Ovary (tissue), 10 donors: ENCODE results near the gene SH3GL1. TPM values are rescaled to one million over a fixed set of nuclear protein-coding genes. Genes with fewer than 3 reads are reported as not detected.

Experiments used
- DNase-seq, 5 donors: peaks; one replicate each; pipeline ENCODE4 v3.0.0-alpha.2; 2019 to 2020
- H3K27ac ChIP-seq, 2 donors: fragments of 200-600 bp; one replicate each; pipeline versions ENCODE4 v1.5.1 to v1.8.0; 2019 to 2022
- H3K27me3 ChIP-seq: fragments of 200-600 bp; one replicate; pipeline ENCODE4 v1.8.0; 2022
- H3K36me3 ChIP-seq: fragments of 200-600 bp; sonication (generic); one replicate; pipeline ENCODE4 v1.5.1; 2019
- H3K4me1 ChIP-seq: one replicate; pipeline ENCODE4 v1.8.1; 2013; ENCODE audit warnings: mild to moderate bottlenecking, moderate library complexity; ENCODE audit not compliant: insufficient read depth
- H3K4me3 ChIP-seq: fragments of 200-600 bp; sonication (generic); one replicate; pipeline ENCODE4 v1.5.1; 2017
- H3K9me3 ChIP-seq, 2 donors: fragments of 200-600 bp in 1 of 2; sonication (generic) in 1 of 2; one replicate each; pipeline versions ENCODE4 v1.5.1 to v1.8.1; 2013 to 2019; ENCODE audit warnings: mild to moderate bottlenecking in 1 of 2, moderate library complexity in 1 of 2
- CTCF ChIP-seq, 3 donors: fragments of 450-650 bp in 2 of 3; fragments of 200-600 bp in 1 of 3; IDR thresholded peaks; one replicate each; pipeline versions ENCODE4 v1.5.1 to v1.8.0; 2016 to 2022; ENCODE audit warnings: antibody characterized with exemption in 3 of 3, mild to moderate bottlenecking in 1 of 3
- EP300 ChIP-seq: sonication (generic); formaldehyde crosslinking; IDR thresholded peaks from one replicate; pipeline ENCODE4 v1.6.1; 2017; ENCODE audit warnings: antibody characterized with exemption
- POLR2A ChIP-seq: fragments of 450-650 bp; IDR thresholded peaks from one replicate; pipeline ENCODE4 v1.6.1; 2017; ENCODE audit warnings: antibody characterized with exemption, mild to moderate bottlenecking, moderate library complexity
- WGBS, 3 donors: extraction: QIAGEN DNeasy Blood & Tissue Kit in 1 of 3; methylation state at CpG; one replicate each; pipeline versions ENCODE4 v1.1.5 to v1.1.7; 2013 to 2017; 5-methylcytosine and 5-hydroxymethylcytosine counted together
- intact Hi-C, 4 donors: fragments of 100-400 bp; cut with DNase I; formaldehyde crosslinking; loops; one replicate each; pipeline versions ENCODE4 v1.11.0 to v1.15.1; 2022 to 2023
- long read RNA-seq, 3 donors: library from polyadenylated mRNA in 2 of 3; unstranded in 2 of 3; transcript quantifications; one replicate each; pipeline ENCODE4 v2.0.0 and lab custom pipeline, GENCODE V29; 2021 to 2026
- polyA plus RNA-seq, 2 donors: library from polyadenylated mRNA; stranded (reverse); fragments of 200-250 nt in 1 of 2; fragments of 350-450 nt in 1 of 2; fragmentation: Illumina TruSeq in 1 of 2; extraction: RNeasy Lipid Tissue Mini Kit (QIAGEN cat#74804) in 1 of 2; gene quantifications; one replicate each; pipeline ENCODE4 v1.2.3, GENCODE V29; 2013 to 2014
- total RNA-seq, 7 donors: library from RNA; depleted of rRNA in 2 of 7; stranded (reverse); fragments of >200 nt in 2 of 7; fragmentation: NEBNext Ultra II Directional in 3 of 7; extraction: Animal tissue kit (Norgen Biotek cat#: 25700) in 3 of 7; gene quantifications; one replicate each; pipeline versions ENCODE4 v1.1.0 to v1.2.4, GENCODE V29; 2016 to 2023
- donor health status: DM: no; HTN: no; CAD: no; lungs with moderate emphysema.
- donor health status: DM: no; HTN: no; CAD: no.
- donor health status: Bipolar disorder and iron deficiency.
- donor health status: DM: yes; HTN: yes; CAD: no.
- donor health status: DM: no; HTN: no; CAD: no.
- donor health status: DM: yes; HTN: yes; CAD: no.

SH3GL1 gene
- total RNA-seq: 10 to 100 TPM; 20.5 to 88.6 (median 68.3) TPM
- polyA plus RNA-seq: 10 to 100 TPM in 1 of 2 donors, 1 to 10 TPM in 1; 6.9 to 57.5 TPM
- long read RNA-seq, donor 1, transcript SH3GL1-201 (10 exons, 2,516 nt): major isoform, 48 of 94 reads
- long read RNA-seq, donor 1, partial matches to known transcripts: 24 of 94 reads
- long read RNA-seq, donor 1, other reads (novel, unspliced or antisense): 22 of 94 reads
- long read RNA-seq, donor 2, transcript SH3GL1-201 (10 exons, 2,516 nt): major isoform, 19 of 27 reads
- long read RNA-seq, donor 2, partial matches to known transcripts: 6 of 27 reads
- long read RNA-seq, donor 2, other reads (novel, unspliced or antisense): 0 of 27 reads
- long read RNA-seq, donor 3, transcript SH3GL1-201 (10 exons, 2,516 nt): major isoform, 252 of 326 reads
- long read RNA-seq, donor 3, partial matches to known transcripts: 22 of 326 reads
- long read RNA-seq, donor 3, other reads (novel, unspliced or antisense): 52 of 326 reads

GRCh38 chr19:4400135-4400936 lies at the start of gene SH3GL1:
Gene SH3GL1 (minus strand): TSS chr19:4400547. CDS start chr19:4400368, 179 bp downstream.
- H3K27me3 ChIP-seq: no peaks in the 10 kb centered on the region
- peak within 1 kb of the TSS; percentile 68 to 88 for H3K27ac ChIP-seq
- no peaks in the 10 kb centered on the region for H3K36me3 ChIP-seq
- peak within 1 kb of the TSS; percentile 99 for H3K4me3 ChIP-seq
- 0 to 1% (median 0%) methylated on average over 66 to 90 of the region's 90 CpGs for WGBS, 3 donors
- no peaks in the 10 kb centered on the region for H3K9me3 ChIP-seq
- peaks cover 14% of the 10 kb centered on the region for H3K4me1 ChIP-seq
- peak; percentile 88 to 96 (median 93) for DNase-seq
- TF ChIP-seq EP300 (no peak), CTCF (IDR thresholded peaks at IDR 0.05) (peak; percentile 98 to 100 (median 98)), POLR2A (peak; percentile 69)
- intact Hi-C loops: loop anchor here in 1 of 4 donors (5.0 kb wide), 2 partner anchors 58 to 1962 kb away; partner anchors contain the start of genes CLPP and MPND

- no peaks in the 10 kb centered on the region for H3K27me3 ChIP-seq
- WGBS, 3 donors: 87 to 92% (median 88%) methylated on average over 9 of the region's 9 CpGs
- intact Hi-C loops: loop anchor here in 3 of 4 donors (5.0 to 10.0 kb wide), 2 partner anchors 185 to 1032 kb away; no protein-coding TSS in a partner anchor
Observed at GRCh38 chr19:4449639-4450028, 49.3 kb upstream of the SH3GL1 start.

GRCh38 chr19:4449022-4449638 lies 48.8 kb upstream of the SH3GL1 start:
- TF ChIP-seq CTCF (IDR thresholded peaks at IDR 0.05) (no peak), POLR2A (no peak), EP300 (no peak)
- WGBS, 3 donors: 67 to 69% (median 68%) methylated on average over 24 of the region's 24 CpGs
- H3K4me3 ChIP-seq: no peak overlapping the region
- no peaks in the 10 kb centered on the region for H3K36me3 ChIP-seq
- no peaks in the 10 kb centered on the region for H3K4me1 ChIP-seq
- no peak overlapping the region for H3K27ac ChIP-seq
- intact Hi-C loops: loop anchor here in 2 of 4 donors (10.0 kb wide), 1 partner anchor 184 kb away; no protein-coding TSS in a partner anchor
- no peaks in the 10 kb centered on the region for H3K27me3 ChIP-seq
- no peaks in the 10 kb centered on the region for H3K9me3 ChIP-seq
- DNase-seq: peak in 4 of 5 donors; percentile 54 to 83 (median 64)

More at GRCh38 chr19:4449639-4450028, 49.3 kb upstream of the SH3GL1 start:
- H3K4me1 ChIP-seq: peaks cover under 1% of the 10 kb centered on the region
- no peaks in the 10 kb centered on the region for H3K9me3 ChIP-seq
- H3K27ac ChIP-seq: no peak overlapping the region
- no peak overlapping the region for H3K4me3 ChIP-seq
- TF ChIP-seq POLR2A: no peak
- TF ChIP-seq CTCF (IDR thresholded peaks at IDR 0.05): no peak
- no peak for TF ChIP-seq EP300
- DNase-seq: no peak
- no peaks in the 10 kb centered on the region for H3K36me3 ChIP-seq
